Hepatocyte (in vitro differentiated cells): ENCODE results near the gene KIF20A.

Source experiments
- CTCF ChIP-seq: fragments of 200-600 bp; sonication (generic); IDR thresholded peaks from 2 replicates; pipeline ENCODE4 v1.5.1; 2016; ENCODE audit warnings: antibody characterized with exemption, mild to moderate bottlenecking; ENCODE audit not compliant: poor library complexity
- EZH2 ChIP-seq: fragments of 200-600 bp; sonication (generic); IDR thresholded peaks from 2 replicates; pipeline ENCODE4 v1.6.1; 2016; ENCODE audit warnings: antibody characterized with exemption, mild to moderate bottlenecking, borderline replicate concordance
- EZH2phosphoT487 ChIP-seq: fragments of 200-600 bp; sonication (generic); IDR thresholded peaks from one replicate; pipeline ENCODE4 v1.6.1; 2018; ENCODE audit warnings: antibody characterized with exemption, mild to moderate bottlenecking, low read depth, moderate library complexity; ENCODE audit not compliant: unreplicated experiment, severe bottlenecking

GRCh38 chr5:138212828-138213160 lies 33.9 kb downstream of the KIF20A start:
- TF ChIP-seq EZH2 (no peak), CTCF (no peak), EZH2phosphoT487 (no peak)
